Measurements from ENCODE around the gene RAB3GAP1.

Gene RAB3GAP1

DNA sequence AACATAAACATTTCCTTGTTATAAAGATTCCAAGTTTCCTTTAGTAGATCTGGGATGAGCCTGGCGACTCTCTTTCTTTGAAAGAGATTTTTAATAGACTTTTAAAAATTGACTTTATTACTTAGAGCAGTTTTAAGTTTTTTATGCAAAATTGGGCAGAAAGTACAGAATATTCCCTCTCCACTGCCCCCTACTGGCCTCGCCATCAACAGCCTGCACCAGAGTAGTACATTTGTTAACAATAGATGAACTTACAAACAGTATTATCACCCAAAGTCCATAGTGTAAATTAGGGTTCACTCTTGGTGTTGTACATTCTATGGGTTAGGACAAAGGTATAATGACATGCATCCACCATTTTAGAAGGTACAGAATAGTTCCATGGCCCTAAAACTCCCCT lies 8.7 kb upstream of the RAB3GAP1 start:
- TF ChIP-seq, protein P1, sequence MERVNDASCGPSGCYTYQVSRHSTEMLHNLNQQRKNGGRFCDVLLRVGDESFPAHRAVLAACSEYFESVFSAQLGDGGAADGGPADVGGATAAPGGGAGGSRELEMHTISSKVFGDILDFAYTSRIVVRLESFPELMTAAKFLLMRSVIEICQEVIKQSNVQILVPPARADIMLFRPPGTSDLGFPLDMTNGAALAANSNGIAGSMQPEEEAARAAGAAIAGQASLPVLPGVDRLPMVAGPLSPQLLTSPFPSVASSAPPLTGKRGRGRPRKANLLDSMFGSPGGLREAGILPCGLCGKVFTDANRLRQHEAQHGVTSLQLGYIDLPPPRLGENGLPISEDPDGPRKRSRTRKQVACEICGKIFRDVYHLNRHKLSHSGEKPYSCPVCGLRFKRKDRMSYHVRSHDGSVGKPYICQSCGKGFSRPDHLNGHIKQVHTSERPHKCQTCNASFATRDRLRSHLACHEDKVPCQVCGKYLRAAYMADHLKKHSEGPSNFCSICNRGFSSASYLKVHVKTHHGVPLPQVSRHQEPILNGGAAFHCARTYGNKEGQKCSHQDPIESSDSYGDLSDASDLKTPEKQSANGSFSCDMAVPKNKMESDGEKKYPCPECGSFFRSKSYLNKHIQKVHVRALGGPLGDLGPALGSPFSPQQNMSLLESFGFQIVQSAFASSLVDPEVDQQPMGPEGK (CRISPR knock-in tag; IDR thresholded peaks at IDR 0.05; ENCODE audit: borderline replicate concordance), result no peak
- TF ChIP-seq BACH2 (CRISPR knock-in tag; IDR thresholded peaks at IDR 0.05; ENCODE audit: borderline replicate concordance), result no peak
- no peak for TF ChIP-seq CSDC2 (CRISPR knock-in tag; IDR thresholded peaks at IDR 0.05)
- no peak for TF ChIP-seq ESRRG (CRISPR knock-in tag; IDR thresholded peaks at IDR 0.05)
- no peak for TF ChIP-seq ZNF565 (CRISPR knock-in tag; conservative IDR thresholded peaks at IDR 0.05; ENCODE audit: low read depth)
- TF ChIP-seq ZFP3 (CRISPR knock-in tag; IDR thresholded peaks at IDR 0.05), result no peak
- ATAC-seq, result 0 out of 3 replicates have a peak, but pooled peaks have one; percentile 20

DNA sequence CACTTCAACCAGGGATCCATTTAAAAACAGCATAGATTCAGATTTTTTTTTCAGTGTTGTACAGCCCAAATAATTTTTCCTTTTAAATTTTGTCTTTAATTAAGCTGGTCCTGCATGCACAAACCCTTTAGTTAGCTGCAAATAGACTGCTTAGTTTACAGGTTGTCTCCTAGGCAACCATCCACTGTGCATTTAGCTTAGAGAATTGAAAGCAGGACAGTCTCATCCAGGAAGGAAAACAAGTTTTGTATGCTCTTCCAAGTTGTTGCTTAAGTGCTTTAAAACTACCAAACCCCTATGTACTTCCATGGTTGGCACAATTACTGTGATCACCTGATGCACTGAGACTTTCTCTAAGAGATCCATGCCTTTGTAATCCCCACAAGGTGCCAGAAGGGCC lies 4.8 kb upstream of the RAB3GAP1 start, which contains the start of gene MAP3K19:
Gene MAP3K19, minus strand, starts transcription at position 148 of the 400 bp plus-strand sequence. CDS start 22,800 bp downstream, outside the sequence.
- TF ChIP-seq CSDC2 (CRISPR knock-in tag; IDR thresholded peaks at IDR 0.05) (no peak), RARB (CRISPR knock-in tag; IDR thresholded peaks at IDR 0.05) (no peak), ZNF565 (CRISPR knock-in tag; conservative IDR thresholded peaks at IDR 0.05; ENCODE audit: low read depth) (no peak), ZFP30 (CRISPR knock-in tag; IDR thresholded peaks at IDR 0.05) (no peak), GLIS3 (CRISPR knock-in tag; IDR thresholded peaks at IDR 0.05) (no peak), SNAI2 (CRISPR knock-in tag; IDR thresholded peaks at IDR 0.05) (no peak)
- no peak for ATAC-seq

DNA sequence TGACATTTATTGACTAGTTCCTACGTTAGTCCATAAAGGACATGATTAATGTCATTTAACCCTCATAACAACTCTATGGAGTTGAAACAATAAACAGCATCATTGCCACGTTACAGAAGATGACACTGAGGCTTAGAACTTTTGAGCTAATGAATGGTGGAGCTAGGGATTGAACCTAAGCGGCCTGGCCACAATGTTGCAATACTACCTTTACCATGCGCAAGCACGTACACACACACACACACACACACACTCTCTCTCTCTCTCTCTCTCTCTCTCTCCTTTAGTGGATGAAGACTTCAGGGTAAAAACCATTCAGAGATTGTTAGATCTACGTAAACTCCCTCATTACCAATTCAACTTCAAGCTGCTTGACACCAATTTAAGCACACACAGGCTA lies 4.0 kb upstream of the RAB3GAP1 start:
- no peak for TF ChIP-seq CSDC2 (CRISPR knock-in tag; IDR thresholded peaks at IDR 0.05)
- no peak for TF ChIP-seq ZFP3 (CRISPR knock-in tag; IDR thresholded peaks at IDR 0.05)
- TF ChIP-seq ZNF8 (CRISPR knock-in tag; IDR thresholded peaks at IDR 0.05), result no peak
- no peak for TF ChIP-seq ZFP30 (CRISPR knock-in tag; IDR thresholded peaks at IDR 0.05)
- no peak for TF ChIP-seq ARNTL (CRISPR knock-in tag; IDR thresholded peaks at IDR 0.05; ENCODE audit: borderline replicate concordance, low read depth)
- TF ChIP-seq, protein P2, sequence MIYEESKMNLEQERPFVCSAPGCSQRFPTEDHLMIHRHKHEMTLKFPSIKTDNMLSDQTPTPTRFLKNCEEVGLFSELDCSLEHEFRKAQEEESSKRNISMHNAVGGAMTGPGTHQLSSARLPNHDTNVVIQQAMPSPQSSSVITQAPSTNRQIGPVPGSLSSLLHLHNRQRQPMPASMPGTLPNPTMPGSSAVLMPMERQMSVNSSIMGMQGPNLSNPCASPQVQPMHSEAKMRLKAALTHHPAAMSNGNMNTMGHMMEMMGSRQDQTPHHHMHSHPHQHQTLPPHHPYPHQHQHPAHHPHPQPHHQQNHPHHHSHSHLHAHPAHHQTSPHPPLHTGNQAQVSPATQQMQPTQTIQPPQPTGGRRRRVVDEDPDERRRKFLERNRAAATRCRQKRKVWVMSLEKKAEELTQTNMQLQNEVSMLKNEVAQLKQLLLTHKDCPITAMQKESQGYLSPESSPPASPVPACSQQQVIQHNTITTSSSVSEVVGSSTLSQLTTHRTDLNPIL (CRISPR knock-in tag; IDR thresholded peaks at IDR 0.05; ENCODE audit: low read depth), result no peak
- TF ChIP-seq, protein P3, sequence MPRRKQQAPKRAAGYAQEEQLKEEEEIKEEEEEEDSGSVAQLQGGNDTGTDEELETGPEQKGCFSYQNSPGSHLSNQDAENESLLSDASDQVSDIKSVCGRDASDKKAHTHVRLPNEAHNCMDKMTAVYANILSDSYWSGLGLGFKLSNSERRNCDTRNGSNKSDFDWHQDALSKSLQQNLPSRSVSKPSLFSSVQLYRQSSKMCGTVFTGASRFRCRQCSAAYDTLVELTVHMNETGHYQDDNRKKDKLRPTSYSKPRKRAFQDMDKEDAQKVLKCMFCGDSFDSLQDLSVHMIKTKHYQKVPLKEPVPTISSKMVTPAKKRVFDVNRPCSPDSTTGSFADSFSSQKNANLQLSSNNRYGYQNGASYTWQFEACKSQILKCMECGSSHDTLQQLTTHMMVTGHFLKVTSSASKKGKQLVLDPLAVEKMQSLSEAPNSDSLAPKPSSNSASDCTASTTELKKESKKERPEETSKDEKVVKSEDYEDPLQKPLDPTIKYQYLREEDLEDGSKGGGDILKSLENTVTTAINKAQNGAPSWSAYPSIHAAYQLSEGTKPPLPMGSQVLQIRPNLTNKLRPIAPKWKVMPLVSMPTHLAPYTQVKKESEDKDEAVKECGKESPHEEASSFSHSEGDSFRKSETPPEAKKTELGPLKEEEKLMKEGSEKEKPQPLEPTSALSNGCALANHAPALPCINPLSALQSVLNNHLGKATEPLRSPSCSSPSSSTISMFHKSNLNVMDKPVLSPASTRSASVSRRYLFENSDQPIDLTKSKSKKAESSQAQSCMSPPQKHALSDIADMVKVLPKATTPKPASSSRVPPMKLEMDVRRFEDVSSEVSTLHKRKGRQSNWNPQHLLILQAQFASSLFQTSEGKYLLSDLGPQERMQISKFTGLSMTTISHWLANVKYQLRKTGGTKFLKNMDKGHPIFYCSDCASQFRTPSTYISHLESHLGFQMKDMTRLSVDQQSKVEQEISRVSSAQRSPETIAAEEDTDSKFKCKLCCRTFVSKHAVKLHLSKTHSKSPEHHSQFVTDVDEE (CRISPR knock-in tag; IDR thresholded peaks at IDR 0.05), result no peak
- no peak for TF ChIP-seq ISL1 (CRISPR knock-in tag; IDR thresholded peaks at IDR 0.05)
- no peak for TF ChIP-seq ESRRG (CRISPR knock-in tag; IDR thresholded peaks at IDR 0.05)
- TF ChIP-seq PPARA (CRISPR knock-in tag; IDR thresholded peaks at IDR 0.05; ENCODE audit: borderline replicate concordance), result no peak
- TF ChIP-seq, protein P4, sequence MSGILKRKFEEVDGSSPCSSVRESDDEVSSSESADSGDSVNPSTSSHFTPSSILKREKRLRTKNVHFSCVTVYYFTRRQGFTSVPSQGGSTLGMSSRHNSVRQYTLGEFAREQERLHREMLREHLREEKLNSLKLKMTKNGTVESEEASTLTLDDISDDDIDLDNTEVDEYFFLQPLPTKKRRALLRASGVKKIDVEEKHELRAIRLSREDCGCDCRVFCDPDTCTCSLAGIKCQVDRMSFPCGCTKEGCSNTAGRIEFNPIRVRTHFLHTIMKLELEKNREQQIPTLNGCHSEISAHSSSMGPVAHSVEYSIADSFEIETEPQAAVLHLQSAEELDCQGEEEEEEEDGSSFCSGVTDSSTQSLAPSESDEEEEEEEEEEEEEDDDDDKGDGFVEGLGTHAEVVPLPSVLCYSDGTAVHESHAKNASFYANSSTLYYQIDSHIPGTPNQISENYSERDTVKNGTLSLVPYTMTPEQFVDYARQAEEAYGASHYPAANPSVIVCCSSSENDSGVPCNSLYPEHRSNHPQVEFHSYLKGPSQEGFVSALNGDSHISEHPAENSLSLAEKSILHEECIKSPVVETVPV (CRISPR knock-in tag; IDR thresholded peaks at IDR 0.05), result no peak
- no peak for TF ChIP-seq ZC3H10 (CRISPR knock-in tag; IDR thresholded peaks at IDR 0.05)
- TF ChIP-seq ZNF565 (CRISPR knock-in tag; conservative IDR thresholded peaks at IDR 0.05; ENCODE audit: low read depth), result no peak
- TF ChIP-seq RARB (CRISPR knock-in tag; IDR thresholded peaks at IDR 0.05), result no peak
- no peak for TF ChIP-seq TOX (CRISPR knock-in tag; IDR thresholded peaks at IDR 0.05; ENCODE audit: borderline replicate concordance)
- no peak for ATAC-seq

DNA sequence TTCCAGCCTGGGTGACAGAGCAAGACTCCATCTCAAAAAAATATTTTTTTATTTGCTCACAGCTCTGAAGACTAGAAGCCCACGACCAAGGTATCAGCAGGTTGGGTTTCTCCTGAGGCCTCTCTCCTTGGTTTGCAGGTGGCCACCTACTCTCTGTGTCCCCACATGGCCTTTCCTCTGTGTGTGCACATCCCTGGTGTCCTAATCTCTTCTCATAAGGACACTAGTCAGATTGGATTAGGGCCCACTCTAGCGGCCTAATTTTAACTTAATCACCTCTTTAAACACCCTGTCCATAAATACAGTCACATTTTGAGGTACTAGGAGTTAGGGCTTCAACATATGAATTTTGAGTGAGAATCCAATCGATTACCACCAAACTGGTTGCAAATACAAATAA lies 2.0 kb upstream of the RAB3GAP1 start:
- TF ChIP-seq, protein P3 (CRISPR knock-in tag; IDR thresholded peaks at IDR 0.05), result no peak
- ATAC-seq, result no peak
